Suprapubic skin (tissue), 4 donors: Measurements from ENCODE around the gene CPNE5.

Experiments
- POLR2A ChIP-seq, 2 donors: fragments of 450-650 bp; IDR thresholded peaks; one replicate each; pipeline ENCODE4 v1.6.1; 2017; ENCODE audit warnings: antibody characterized with exemption in 2 of 2, mild to moderate bottlenecking in 2 of 2, moderate library complexity in 2 of 2
- POLR2AphosphoS5 ChIP-seq, 3 donors: sonication (generic); formaldehyde crosslinking; IDR thresholded peaks; one replicate each; pipeline ENCODE4 v1.6.1; 2017; ENCODE audit warnings: antibody characterized with exemption in 3 of 3
- TF ChIP-seq, protein P1 (sequence below), 2 donors: fragments of 200-600 bp in 1 of 2; fragments of 450-650 bp in 1 of 2; sonication (generic) in 1 of 2; IDR thresholded peaks; one replicate each; pipeline ENCODE4 v1.5.1; 2016 to 2019; ENCODE audit warnings: antibody characterized with exemption in 2 of 2, mild to moderate bottlenecking in 1 of 2, moderate library complexity in 1 of 2

DNA sequence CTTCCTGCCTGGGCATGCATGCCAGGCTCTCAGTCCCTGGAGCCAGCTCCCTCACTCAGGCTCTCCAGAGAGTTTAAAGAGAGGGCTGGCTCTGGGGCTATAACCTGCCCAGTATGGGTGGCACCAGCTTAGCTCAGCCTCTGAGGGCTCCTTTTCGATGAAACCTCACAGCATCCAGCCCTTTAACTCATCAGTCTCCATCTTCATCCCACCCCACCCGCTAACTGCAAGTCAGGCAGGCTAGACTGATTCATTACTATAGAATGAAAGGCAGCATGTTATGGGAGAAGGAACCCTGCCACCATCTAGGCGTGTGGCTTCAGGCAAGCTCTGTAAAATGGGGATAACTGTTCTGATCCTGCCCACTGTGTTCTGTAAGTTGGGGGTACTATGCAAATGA, 88.2 kb downstream of the CPNE5 start:
- TF ChIP-seq POLR2A (IDR thresholded peaks at IDR 0.05) (no peak), POLR2AphosphoS5 (IDR thresholded peaks at IDR 0.05) (no peak)
- TF ChIP-seq, protein P1, sequence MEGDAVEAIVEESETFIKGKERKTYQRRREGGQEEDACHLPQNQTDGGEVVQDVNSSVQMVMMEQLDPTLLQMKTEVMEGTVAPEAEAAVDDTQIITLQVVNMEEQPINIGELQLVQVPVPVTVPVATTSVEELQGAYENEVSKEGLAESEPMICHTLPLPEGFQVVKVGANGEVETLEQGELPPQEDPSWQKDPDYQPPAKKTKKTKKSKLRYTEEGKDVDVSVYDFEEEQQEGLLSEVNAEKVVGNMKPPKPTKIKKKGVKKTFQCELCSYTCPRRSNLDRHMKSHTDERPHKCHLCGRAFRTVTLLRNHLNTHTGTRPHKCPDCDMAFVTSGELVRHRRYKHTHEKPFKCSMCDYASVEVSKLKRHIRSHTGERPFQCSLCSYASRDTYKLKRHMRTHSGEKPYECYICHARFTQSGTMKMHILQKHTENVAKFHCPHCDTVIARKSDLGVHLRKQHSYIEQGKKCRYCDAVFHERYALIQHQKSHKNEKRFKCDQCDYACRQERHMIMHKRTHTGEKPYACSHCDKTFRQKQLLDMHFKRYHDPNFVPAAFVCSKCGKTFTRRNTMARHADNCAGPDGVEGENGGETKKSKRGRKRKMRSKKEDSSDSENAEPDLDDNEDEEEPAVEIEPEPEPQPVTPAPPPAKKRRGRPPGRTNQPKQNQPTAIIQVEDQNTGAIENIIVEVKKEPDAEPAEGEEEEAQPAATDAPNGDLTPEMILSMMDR (IDR thresholded peaks at IDR 0.05): no peak
